Measurements from ENCODE around the gene VAV3. TPM values are rescaled to one million over a fixed set of nuclear protein-coding genes. Genes with fewer than 3 reads are reported as not detected.

VAV3 gene
- total RNA-seq, 1 donor from 2014 or later, result 12.3 TPM

DNA sequence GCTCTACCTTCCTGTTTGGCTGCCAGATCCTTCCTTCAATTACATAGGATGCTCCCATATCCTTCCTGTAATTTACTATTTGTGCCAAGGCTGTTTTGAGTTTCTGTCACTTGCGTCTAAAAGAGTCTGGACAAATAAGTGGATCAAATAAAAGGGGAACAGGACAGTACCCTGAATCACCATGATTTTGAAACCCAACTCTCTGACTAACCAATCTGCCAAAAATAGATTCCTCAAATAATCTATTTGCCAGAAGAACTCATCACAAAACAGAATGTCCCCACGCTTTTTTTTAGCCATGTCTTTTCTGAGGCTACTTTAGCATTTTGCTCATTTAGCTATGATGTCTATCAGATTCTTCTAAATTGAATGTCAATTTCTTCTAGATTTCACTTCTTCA, 431.5 kb downstream of the VAV3 start:
- Mint-ChIP-seq H3K4me1 (ENCODE audit: unreplicated experiment) (peaks cover 23% of the 10 kb centered on the region), H3K9me3 (no peaks in the 10 kb centered on the region), H3K27me3 (no peaks in the 10 kb centered on the region), H3K4me3 (no peak overlapping the region), H3K36me3 (no peaks in the 10 kb centered on the region), H3K27ac (no peak overlapping the region)
- DNase-seq (ENCODE audit: extremely low spot score, unreplicated experiment), result no peak
- TF ChIP-seq, protein P1, sequence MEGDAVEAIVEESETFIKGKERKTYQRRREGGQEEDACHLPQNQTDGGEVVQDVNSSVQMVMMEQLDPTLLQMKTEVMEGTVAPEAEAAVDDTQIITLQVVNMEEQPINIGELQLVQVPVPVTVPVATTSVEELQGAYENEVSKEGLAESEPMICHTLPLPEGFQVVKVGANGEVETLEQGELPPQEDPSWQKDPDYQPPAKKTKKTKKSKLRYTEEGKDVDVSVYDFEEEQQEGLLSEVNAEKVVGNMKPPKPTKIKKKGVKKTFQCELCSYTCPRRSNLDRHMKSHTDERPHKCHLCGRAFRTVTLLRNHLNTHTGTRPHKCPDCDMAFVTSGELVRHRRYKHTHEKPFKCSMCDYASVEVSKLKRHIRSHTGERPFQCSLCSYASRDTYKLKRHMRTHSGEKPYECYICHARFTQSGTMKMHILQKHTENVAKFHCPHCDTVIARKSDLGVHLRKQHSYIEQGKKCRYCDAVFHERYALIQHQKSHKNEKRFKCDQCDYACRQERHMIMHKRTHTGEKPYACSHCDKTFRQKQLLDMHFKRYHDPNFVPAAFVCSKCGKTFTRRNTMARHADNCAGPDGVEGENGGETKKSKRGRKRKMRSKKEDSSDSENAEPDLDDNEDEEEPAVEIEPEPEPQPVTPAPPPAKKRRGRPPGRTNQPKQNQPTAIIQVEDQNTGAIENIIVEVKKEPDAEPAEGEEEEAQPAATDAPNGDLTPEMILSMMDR (conservative IDR thresholded peaks at IDR 0.05), result no peak

DNA sequence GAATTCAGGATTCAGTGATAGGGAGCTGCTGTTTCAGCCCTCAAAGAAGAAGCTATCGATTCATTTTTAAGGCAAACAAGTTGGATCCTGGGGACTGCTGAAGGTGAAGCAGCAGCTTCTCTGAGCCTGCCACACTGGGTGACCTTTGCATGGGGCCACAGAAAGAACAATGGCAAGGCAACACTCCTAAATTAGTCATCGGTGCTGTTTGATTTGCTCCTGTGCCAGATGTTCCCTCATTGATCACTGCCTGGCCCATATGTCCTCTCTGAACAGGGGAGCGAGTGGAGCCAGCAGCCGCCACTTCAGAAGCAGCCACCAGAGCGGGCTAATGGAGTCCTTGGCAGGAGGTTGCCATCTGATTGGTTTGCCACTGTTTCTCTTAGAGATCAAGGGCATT, 432.7 kb downstream of the VAV3 start:
- H3K27me3 Mint-ChIP-seq, result no peaks in the 10 kb centered on the region
- DNase-seq (ENCODE audit: extremely low spot score, unreplicated experiment), result no peak
- H3K4me1 Mint-ChIP-seq (ENCODE audit: unreplicated experiment), result peaks cover 31% of the 10 kb centered on the region
- no peak overlapping the region for H3K4me3 Mint-ChIP-seq
- H3K27ac Mint-ChIP-seq, result no peak overlapping the region
- no peaks in the 10 kb centered on the region for H3K9me3 Mint-ChIP-seq
- TF ChIP-seq, protein P1 (conservative IDR thresholded peaks at IDR 0.05), result no peak
- H3K36me3 Mint-ChIP-seq, result no peaks in the 10 kb centered on the region

DNA sequence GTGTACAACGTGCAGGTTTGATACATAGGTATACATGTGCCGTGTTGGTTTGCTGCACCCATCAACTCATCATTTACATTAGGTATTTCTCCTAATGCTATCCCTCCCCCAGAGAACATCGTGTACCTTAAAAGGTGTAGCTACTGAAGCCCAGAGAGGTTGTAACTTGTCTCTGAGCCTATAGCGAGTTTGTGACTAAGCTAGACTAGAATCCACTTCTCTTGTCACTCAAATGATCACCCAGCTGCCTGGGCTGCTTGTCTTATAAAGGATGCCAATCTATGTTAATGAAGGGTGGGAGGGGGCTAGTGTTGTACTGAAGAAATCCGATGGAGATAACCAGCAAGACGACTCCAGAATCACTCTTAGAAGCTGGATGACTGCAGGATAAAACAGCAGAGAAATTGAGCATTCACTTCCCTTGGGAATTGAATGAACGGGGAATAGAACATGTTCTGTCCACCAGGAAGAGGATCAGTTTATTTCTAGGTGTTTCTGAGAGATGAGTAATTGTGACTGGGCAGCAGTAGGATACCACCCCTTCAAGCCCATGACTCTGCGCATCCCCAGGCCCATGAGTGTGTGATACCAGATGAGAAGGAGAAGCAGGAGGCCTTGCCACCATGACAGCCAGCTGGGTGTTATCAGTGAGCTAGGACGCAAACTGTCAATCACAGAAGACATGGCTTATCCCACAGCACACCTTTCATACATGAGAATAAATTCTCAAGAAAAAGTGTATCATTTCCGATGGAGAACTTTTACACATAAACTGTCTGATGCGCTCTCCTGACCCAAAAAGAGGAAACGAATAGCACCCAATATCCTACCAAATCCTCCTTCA, 433.7 kb downstream of the VAV3 start:
- Mint-ChIP-seq H3K36me3 (no peaks in the 10 kb centered on the region), H3K27ac (no peak overlapping the region), H3K27me3 (no peaks in the 10 kb centered on the region), H3K4me3 (no peak overlapping the region), H3K9me3 (no peaks in the 10 kb centered on the region), H3K4me1 (ENCODE audit: unreplicated experiment) (peaks cover 39% of the 10 kb centered on the region)
- DNase-seq (ENCODE audit: extremely low spot score, unreplicated experiment), result no peak
- TF ChIP-seq, protein P1 (conservative IDR thresholded peaks at IDR 0.05), result no peak

DNA sequence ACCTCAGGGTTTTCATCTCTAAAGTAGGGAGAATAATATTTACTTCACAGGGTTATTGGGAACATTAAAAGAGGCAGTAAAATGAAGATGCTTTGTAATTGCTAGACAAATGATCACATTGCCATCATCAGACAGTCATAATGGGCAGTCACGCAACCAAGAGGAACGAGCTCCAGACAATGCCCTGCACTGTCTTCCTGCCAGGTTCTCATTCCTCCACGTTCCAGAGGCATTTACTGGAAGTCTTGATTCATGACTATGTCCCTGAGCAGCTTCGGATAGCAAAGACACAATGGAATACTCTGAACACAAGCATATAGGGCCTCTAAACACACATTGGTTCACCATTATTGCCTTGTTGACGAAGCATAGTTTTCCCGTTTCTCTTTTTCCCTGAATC, 434.4 kb downstream of the VAV3 start:
- TF ChIP-seq, protein P1 (conservative IDR thresholded peaks at IDR 0.05), result no peak
- H3K27me3 Mint-ChIP-seq, result no peaks in the 10 kb centered on the region
- peaks cover under 1% of the 10 kb centered on the region for H3K9me3 Mint-ChIP-seq
- DNase-seq (ENCODE audit: extremely low spot score, unreplicated experiment), result no peak
- peaks cover 43% of the 10 kb centered on the region for H3K4me1 Mint-ChIP-seq (ENCODE audit: unreplicated experiment)
- H3K4me3 Mint-ChIP-seq, result no peak overlapping the region
- no peak overlapping the region for H3K27ac Mint-ChIP-seq
- no peaks in the 10 kb centered on the region for H3K36me3 Mint-ChIP-seq

DNA sequence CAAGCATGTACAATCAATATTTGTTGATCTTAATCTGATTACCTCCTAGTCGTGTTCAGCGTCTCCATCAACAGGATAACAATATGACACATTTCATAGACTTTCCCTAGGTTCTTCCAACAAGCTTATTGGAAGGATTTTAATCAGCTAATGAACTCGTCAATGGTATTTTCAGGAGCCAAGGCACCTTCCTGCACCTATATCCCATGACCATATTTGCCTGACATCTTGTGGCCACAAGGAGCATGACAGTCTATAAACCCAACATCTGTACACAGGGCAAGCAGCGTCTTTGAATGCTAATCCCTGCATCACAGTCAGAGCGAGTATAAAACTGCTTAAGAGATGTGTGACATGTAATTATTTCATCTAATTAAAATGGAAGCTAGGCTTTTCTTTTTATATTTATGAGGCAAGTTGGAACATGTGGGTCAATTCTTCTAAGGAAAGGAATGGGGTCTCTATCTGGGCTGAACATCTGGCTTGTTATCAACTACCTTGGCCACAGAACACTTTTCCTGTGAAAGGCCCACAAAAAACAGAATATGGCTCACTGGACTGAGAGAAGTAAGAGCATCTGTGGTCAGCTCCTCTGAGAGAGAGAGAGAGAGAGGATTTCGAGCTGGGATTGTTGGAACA, 435.4 kb downstream of the VAV3 start:
- TF ChIP-seq, protein P1 (conservative IDR thresholded peaks at IDR 0.05), result peak; percentile 88
- Mint-ChIP-seq H3K4me1 (ENCODE audit: unreplicated experiment) (peaks cover 52% of the 10 kb centered on the region), H3K4me3 (peak overlapping the region; percentile 7), H3K36me3 (no peaks in the 10 kb centered on the region), H3K9me3 (peaks cover 8% of the 10 kb centered on the region), H3K27me3 (no peaks in the 10 kb centered on the region), H3K27ac (peak overlapping the region; percentile 17)
- no peak for DNase-seq (ENCODE audit: extremely low spot score, unreplicated experiment)
